GM19395 (cell line): ENCODE results near the gene FANK1.
"Not testable (repeated sequence)": the region's sequence is repeated elsewhere in the genome, so short reads cannot be mapped to it uniquely, and the experiment has no call there.

Source experiments
- ATAC-seq: cut with Tn5 transposase; IDR thresholded peaks from one replicate; pipeline ENCODE4 v1.9.1; 2021; ENCODE audit warnings: mild to moderate bottlenecking, moderate library complexity; ENCODE audit not compliant: unreplicated experiment

FANK1 gene

GRCh38 chr10:125927265-125927664, 30.9 kb downstream of the FANK1 start:
- ATAC-seq: not testable (repeated sequence)

GRCh38 chr10:125928928-125929585, 32.7 kb downstream of the FANK1 start:
- ATAC-seq: no peak

GRCh38 chr10:125929618-125930017, 33.3 kb downstream of the FANK1 start:
- no peak for ATAC-seq

GRCh38 chr10:125933693-125934092, 37.3 kb downstream of the FANK1 start:
- ATAC-seq: no peak

GRCh38 chr10:125936331-125936730, 40.0 kb downstream of the FANK1 start:
- no peak for ATAC-seq

- no peak for ATAC-seq
These were observed 44.2 kb downstream of the FANK1 start for GRCh38 chr10:125940515-125940914.

GRCh38 chr10:125951290-125951689, 54.9 kb downstream of the FANK1 start:
- no peak for ATAC-seq

GRCh38 chr10:125953778-125954385, 57.5 kb downstream of the FANK1 start:
- ATAC-seq: no peak

GRCh38 chr10:125955766-125956165, 59.4 kb downstream of the FANK1 start:
- no peak for ATAC-seq

- no peak for ATAC-seq
These were observed 65.4 kb downstream of the FANK1 start for GRCh38 chr10:125961743-125962142.

- ATAC-seq: no peak
These were observed 65.8 kb downstream of the FANK1 start for GRCh38 chr10:125962200-125962599.

- no peak for ATAC-seq
These were observed 68.2 kb downstream of the FANK1 start for GRCh38 chr10:125964558-125964957.

- no peak for ATAC-seq
These were observed 71.2 kb downstream of the FANK1 start for GRCh38 chr10:125967533-125967932.

GRCh38 chr10:125970077-125970630, 73.8 kb downstream of the FANK1 start:
- not testable (repeated sequence) for ATAC-seq

- ATAC-seq: no peak
These were observed 80.7 kb downstream of the FANK1 start for GRCh38 chr10:125976960-125977605.

GRCh38 chr10:125979976-125980375, 83.6 kb downstream of the FANK1 start:
- ATAC-seq: no peak

- ATAC-seq: no peak
These were observed 84.2 kb downstream of the FANK1 start for GRCh38 chr10:125980521-125981035.

GRCh38 chr10:125982260-125982948, 86.0 kb downstream of the FANK1 start:
- ATAC-seq: peak; percentile 88

GRCh38 chr10:125983161-125983560, 86.8 kb downstream of the FANK1 start:
- ATAC-seq: no peak

GRCh38 chr10:125983656-125984055, 87.3 kb downstream of the FANK1 start:
- ATAC-seq: no peak

GRCh38 chr10:125984346-125984745, 88.0 kb downstream of the FANK1 start:
- ATAC-seq: no peak
